Activated CD8-positive, alpha-beta memory T cell treated with anti-CD3 and anti-CD28 coated beads for 48 hours (primary cell): ENCODE data around the gene OR5AK2.
"Not testable (repeated sequence)": the region's sequence is repeated elsewhere in the genome, so short reads cannot be mapped to it uniquely, and the experiment has no call there.

Experiments
- DNase-seq, 3 experiments: peaks; one replicate each; pipeline ENCODE4 v3.0.0-alpha.2; 2020; ENCODE audit warnings: low read depth in 2 of 3, low spot score in 2 of 3

The OR5AK2 gene

GRCh38 chr11:56988614-56989013 is at the start of gene OR5AK2:
Gene OR5AK2 (plus strand): TSS chr11:56988914. CDS start chr11:56988914, 0 bp downstream.
- DNase-seq: no peak

GRCh38 chr11:56945526-56945925 is 43.2 kb upstream of the OR5AK2 start:
- not testable (repeated sequence) for DNase-seq

GRCh38 chr11:56948991-56949515 is 39.7 kb upstream of the OR5AK2 start:
- DNase-seq: no peak

- no peak for DNase-seq
Observed at GRCh38 chr11:56950510-56950909, 38.2 kb upstream of the OR5AK2 start.

- DNase-seq: not testable (repeated sequence)
Observed at GRCh38 chr11:56953907-56954306, 34.8 kb upstream of the OR5AK2 start.

GRCh38 chr11:56961609-56962008 is 27.1 kb upstream of the OR5AK2 start:
- no peak for DNase-seq

- DNase-seq: no peak
Observed at GRCh38 chr11:56967726-56968125, 21.0 kb upstream of the OR5AK2 start.

GRCh38 chr11:56968524-56968923 is 20.2 kb upstream of the OR5AK2 start:
- no peak for DNase-seq

GRCh38 chr11:56977314-56977713 is 11.4 kb upstream of the OR5AK2 start:
- DNase-seq: no peak

GRCh38 chr11:56990702-56991101 is 2.0 kb downstream of the OR5AK2 start:
- no peak for DNase-seq

GRCh38 chr11:56994532-56994931 is 5.8 kb downstream of the OR5AK2 start:
- no peak for DNase-seq

GRCh38 chr11:57001674-57002401 is 13.1 kb downstream of the OR5AK2 start:
- no peak for DNase-seq

- DNase-seq: no peak
Observed at GRCh38 chr11:57008373-57008772, 19.7 kb downstream of the OR5AK2 start.

GRCh38 chr11:57015679-57016078 is 27.0 kb downstream of the OR5AK2 start:
- DNase-seq: no peak

- DNase-seq: no peak
Observed at GRCh38 chr11:57031556-57031955, 42.8 kb downstream of the OR5AK2 start.
